HG02884 (cell line): ENCODE data around the gene PTPRK.

Experiments used
- ATAC-seq: cut with Tn5 transposase; IDR thresholded peaks from one replicate; pipeline ENCODE4 v1.9.1; 2021; ENCODE audit warnings: mild to moderate bottlenecking, moderate library complexity; ENCODE audit not compliant: unreplicated experiment

Gene PTPRK

DNA sequence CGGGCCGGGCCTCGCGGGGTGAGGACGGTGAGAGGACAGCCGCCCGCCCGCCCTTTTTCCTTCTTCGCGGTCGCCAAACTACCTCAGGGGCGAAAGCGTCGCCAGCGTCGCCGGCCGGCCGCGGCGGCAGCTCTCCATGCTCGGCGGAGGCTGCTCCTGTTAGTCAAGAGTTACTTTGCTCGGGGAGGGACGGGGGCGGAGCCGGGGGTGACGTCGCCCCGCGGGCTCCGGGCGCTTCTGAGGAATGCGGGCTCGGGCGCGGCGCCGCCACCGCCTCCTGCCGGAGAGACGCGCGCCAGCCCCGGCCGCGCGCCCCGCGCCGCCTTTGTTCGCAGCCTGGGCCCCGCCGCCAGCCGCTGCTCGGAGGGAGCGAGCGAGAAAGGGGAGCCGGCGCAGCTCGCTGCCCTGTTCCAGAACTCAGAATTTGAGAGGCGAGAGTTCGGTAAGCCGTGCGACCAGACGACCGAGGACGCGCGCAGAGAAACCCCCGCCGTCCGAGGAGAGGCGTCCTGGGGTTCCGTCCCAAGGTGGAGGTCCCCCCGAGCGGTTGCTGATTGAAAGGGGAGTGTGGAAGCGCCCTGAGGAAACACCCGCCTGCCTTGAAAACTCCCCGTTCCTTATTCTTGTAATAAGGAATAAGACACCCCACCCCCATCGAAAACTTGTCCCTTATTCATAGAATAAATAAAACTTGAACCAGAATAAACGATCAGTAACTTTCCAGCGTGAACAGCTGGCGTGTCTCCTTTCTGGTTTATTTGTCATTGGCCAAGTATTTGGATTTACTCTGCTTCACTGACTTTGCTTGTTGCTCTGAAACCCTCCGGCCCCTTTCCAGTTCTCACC is at the start of gene PTPRK:
Gene PTPRK, minus strand, starts transcription at position 164 of the 846 bp plus-strand sequence. CDS start 241 bp downstream, outside the sequence.
- ATAC-seq, result peak; percentile 89

DNA sequence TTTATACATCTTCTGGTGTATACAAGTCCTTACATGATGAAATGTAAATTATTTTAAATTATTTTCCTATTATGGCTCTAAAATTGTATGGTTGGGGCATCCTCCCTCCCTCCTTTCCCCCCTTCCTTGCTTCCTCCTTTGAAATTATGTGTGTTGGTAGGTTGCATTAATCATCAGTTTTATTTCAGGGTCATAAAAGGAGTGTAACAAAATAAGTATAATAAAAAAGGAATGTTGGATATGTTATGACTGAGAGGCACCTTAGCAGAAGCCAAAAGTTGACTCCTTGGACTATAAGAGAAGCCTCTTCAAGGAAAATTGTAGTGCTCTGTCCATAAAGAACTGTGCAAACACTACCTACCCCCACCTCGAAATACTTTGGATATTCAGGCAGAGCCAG is 46.6 kb upstream of the PTPRK start:
- ATAC-seq, result no peak

DNA sequence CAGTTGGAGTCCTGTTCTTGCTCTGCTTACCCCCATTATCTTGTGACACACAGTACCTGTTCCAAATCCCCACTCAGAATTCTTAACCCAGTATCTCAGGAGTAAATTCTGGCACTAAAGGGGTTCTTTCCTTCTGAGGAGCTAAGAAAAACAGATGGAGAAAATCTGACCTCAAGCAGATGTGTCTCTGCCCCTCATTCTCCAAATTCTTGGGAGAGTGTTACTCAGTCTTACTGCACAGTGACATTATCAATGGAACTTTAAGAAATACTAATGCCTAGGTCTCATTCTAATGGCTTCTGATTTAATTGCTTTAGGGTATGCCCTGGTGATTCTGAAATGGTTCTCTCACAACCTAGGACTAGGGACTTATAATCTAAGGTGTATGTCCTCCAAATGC is 40.6 kb upstream of the PTPRK start:
- ATAC-seq, result no peak

DNA sequence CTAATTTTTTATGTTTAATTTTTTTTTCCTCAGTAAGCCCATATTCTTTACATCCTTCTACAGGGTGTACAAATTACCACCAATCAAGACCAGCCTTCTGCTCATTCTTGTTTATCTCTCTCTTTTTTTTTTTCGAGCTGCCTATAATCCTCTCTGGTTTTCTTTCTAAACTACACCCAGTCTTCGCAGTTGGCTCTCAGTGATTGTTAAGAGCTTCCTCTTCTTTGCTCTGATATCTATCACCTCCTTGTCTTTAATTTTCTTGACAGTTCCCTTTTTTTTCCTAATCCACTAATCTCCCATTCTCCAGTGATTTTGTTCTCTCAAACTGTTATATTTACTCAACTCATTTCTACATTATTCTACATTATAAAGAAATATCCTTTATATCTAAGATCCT is 38.5 kb upstream of the PTPRK start:
- no peak for ATAC-seq

DNA sequence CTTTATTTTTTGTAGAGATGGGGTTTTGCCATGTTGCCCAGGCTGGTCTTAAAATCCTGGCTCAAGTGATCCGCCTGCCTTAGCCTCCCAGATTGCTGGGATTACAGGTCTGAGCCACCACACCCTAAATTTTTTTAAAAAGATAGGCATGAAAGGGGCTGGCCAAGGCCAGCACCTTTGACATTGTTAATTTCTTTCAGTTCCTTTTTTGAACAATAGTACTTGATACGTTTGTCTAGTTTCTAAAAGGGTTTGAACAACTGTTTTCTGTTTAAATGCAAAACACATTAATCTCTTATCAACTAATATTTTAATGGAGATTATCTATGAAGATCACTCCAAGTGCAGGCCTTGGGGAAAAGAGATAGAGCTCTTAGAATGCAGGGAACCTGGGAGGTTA is 37.6 kb upstream of the PTPRK start:
- no peak for ATAC-seq

DNA sequence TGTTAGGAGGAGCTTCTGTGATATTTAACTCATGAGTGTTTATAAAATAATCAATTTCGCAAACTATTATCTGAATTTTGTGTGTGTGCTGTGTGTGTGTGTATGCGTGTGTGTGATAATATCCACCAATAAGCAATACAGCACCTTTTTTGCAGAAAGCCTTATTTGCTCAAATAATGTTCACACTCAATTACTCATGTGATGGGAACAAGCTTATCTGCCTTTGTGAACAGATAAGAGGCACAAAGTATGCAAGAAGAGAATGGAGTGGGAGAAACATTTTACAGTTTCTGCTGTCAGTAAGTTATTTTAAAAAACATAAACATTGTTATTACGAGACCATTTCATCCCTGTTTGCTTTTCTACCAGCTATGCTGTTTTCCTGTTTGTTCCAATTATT is 36.7 kb upstream of the PTPRK start:
- no peak for ATAC-seq

DNA sequence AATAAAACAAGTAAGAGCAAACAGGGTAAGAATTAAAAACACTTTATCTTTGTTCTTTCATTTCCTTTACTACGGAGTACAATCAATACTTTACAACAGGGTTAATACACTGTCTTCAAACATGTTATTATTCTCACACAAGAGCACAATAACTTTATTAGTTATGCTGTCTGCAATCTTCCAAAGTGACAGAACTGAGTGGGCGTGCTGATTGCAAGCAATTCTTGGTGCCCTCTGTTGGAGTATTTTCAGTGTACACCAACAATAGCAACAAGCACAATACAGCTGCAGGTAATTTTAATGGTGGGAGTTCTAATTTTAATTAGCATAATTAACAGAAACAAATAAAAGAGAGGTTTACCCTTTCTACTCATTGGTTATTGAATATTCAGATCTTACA is 33.9 kb upstream of the PTPRK start:
- ATAC-seq, result no peak

DNA sequence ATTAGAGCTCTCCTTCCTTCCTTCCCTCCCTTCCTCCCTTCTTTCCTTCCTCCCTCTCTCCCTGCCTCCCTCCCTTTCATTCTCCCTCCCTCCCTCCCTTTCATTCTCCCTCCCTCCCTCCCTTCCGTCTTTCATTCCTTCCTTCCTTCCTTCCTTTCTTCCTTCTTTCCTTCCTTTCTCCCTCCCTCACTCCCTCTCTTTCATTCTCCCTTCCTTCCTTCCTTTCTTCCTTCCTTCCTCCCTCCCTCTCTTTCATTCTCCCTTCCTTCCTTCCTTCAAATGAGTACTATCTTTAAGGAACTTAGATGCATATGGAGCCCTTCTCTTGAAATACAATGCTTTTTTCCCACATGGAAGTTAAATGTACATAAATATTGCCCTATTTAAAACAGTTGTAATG is 20.9 kb upstream of the PTPRK start:
- no peak for ATAC-seq

DNA sequence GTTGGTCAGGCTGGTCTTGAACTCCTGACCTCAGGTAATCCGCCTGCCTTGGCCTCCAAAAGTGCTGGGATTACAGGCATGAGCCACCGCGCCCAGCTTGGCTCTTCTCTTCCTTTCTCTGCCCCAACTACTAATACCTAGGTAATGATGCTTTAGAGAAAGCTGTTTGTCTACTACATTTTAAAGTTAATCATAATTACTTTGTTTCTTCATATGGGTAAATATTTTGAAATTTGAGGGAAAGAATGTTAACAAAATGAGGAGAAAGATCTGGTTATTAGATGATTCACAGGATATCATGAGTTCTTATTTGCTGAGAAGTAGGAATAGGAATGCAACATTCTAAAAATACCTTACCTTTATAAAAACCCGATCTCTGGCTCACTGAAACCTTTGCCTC is 18.4 kb upstream of the PTPRK start:
- no peak for ATAC-seq

DNA sequence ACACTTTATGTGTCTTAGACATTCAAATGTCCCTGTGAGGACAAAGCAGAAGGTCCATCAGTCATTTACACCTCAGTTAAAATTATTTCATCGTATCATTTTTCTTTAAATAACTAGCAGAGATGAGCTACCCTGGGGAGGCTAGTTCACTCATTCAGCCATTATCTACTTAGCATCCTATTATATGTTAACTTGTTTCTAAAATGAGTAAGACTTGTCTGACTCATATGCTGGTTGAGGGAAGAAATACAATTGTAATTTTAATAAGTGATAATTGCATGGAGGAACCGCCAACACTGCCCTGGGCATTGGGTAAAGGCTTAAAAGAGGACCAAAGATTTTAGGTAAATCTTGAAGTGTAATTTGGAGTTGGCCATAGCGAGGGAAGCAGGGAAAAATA is 12.4 kb upstream of the PTPRK start:
- ATAC-seq, result no peak

DNA sequence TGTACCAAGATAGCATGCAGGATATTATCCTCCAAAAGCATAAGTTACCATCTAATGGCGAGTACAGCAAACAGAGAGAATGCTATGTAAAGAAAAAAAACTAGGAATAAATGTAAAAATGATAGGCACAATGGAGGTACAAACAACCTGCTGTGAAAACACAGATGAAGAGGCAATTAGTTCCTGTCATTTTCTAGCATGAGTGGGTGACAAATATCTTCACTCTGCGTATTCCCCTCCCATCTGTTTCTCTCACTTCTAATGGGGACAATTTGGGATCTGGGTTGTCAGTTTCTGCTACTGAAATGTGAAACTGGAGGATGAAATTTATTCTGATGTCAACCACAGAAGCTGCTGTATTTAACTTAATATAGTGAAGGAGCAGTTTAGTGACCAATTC is 11.7 kb upstream of the PTPRK start:
- no peak for ATAC-seq

DNA sequence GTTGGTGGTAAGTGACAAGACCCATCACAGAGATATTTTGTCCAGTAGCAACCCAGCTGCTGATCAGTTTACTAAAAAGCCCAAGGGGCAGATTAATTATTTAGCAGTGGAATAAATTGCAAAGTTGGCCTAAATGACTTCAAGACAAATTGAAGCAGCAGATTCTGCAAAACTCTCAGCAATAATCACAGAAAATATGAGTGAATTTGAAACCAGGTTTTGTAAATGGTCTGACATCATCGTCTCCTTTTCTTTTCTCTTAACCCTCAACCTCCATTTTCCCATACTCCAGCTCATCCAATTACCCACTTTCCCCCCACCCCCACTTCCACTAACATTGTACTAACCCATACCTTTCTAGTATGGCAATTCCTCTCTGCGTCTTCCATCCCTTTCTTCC is 11.3 kb upstream of the PTPRK start:
- no peak for ATAC-seq

DNA sequence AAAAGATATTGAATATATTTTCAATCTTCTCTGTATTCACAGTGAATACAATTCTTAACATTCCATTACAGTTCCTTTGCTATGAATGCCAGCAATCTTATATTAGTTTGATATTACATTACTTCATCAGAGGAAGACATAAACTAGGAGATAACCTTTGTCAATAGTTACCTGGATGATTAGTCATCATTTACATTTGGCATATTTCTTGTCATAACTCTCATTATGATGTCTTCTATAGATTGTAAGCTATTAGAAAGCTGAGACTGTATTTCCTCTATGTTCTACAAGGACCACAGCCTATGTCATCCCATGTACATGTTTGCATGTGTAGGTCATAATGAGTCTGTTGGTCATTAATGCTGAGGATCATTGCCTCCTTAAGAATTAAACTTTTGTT is 7.8 kb upstream of the PTPRK start:
- no peak for ATAC-seq

DNA sequence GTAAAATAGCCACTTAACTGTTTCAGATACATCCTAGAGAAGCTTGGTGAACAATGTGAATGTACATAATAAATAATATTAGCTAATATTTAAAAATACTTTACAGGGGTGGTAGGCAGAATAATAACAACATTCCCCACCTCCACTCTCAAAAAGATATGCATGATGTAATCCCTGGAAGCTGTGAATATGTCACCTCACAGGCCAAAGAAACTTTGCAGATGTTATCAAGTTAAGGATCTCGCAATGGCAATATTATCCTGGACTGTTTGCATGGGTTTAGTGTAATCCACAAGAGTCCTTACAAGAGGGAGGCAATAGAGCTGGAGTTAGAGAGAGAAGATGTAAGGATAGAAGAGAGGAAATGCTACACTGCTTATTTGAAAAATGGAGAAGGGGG is 7.0 kb upstream of the PTPRK start:
- ATAC-seq, result no peak

DNA sequence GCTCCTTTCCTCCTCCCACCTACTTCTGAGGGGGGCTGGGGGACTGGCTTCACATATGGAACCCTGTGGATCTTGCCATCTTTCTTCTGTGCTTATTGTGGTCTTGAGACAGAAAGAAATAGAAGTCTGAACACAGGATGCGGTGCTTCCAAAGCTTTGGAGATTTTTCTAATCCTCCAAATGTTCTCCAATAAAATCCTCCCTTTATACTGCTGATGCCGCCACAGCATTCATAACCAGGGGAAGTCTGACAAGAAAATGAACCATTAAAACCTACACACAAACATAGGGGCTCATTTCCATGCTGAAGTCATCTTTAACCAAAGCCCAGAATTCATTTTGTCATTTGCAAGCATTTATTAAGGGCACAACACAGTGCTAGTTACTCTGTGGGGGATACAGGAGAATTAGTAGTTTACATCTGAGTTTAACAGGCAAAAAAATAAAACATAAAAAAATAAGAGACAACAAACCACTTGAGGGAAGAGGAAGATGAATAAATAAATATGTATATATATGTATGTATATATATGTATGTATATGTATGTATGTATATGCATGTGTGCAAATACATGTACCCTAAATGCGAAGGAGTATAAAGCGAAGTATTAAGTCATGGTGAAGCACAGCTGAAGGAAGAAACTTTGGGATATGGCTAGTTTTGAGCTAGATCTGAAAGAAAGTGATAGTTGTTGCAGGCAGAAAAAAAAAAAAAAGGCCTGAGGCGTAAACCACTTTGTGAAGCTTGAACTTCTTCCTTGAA is 5.9 kb upstream of the PTPRK start:
- no peak for ATAC-seq

DNA sequence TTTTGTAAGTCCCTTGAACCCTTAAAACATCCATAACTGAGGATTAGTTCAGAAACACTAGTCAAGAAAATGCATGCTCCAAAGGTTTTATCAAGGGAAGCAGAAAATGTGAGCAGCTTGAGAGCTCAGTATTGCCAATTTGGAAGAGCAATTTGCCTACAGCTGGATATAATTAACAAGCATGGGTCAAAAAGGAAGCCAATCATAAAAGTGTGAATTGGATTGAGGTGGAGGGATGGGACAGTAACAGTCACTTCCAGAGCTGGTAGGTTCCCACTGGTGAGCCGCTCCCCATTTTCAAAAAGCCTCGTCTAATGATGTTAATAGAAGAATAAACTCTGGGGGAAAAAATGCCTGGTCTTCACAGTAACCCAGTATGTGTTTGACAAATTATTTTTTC is 5.0 kb upstream of the PTPRK start:
- ATAC-seq, result no peak

DNA sequence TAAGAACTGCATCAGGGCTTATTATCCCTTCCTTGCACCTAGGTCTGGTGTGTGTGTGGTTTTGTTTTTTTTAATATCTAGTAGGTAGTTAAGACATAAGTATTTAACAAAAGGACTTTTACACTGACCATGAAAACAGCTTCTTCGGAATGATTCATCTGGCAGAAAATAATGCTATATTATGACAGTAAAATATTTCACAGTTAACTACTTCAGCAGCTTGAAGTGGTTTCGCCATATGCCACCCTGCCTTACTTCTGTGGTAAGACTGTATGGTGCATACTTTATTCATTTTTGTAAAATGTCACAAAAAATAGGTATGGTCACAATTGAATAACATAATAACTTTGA is 858 bp upstream of the PTPRK start:
- ATAC-seq, result no peak

DNA sequence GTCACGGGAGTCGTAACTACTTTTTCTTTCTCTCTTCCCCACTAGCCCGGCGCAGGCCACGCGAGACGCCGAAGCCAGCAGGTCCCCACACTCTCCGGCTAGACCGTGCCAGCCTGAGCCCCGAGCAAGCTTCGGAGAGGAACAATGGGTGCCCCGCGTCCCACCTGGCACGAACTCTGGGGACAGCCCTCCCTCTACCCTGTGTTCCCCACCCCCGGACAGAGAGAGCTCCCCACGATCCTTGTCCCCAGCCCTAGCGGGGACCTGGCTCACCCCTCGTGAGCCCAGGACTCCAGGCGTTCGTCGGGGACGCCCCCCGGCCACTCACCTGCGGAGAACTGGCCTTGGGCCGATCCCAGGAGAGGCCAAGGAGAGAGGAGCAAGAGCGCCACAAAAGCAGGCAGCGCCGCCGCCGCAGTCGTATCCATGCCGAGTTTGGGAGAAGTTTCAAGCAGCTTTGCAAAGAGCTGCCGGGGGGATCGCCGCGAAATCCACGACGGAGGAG is 416 bp downstream of the PTPRK start:
- ATAC-seq, result peak; percentile 22

DNA sequence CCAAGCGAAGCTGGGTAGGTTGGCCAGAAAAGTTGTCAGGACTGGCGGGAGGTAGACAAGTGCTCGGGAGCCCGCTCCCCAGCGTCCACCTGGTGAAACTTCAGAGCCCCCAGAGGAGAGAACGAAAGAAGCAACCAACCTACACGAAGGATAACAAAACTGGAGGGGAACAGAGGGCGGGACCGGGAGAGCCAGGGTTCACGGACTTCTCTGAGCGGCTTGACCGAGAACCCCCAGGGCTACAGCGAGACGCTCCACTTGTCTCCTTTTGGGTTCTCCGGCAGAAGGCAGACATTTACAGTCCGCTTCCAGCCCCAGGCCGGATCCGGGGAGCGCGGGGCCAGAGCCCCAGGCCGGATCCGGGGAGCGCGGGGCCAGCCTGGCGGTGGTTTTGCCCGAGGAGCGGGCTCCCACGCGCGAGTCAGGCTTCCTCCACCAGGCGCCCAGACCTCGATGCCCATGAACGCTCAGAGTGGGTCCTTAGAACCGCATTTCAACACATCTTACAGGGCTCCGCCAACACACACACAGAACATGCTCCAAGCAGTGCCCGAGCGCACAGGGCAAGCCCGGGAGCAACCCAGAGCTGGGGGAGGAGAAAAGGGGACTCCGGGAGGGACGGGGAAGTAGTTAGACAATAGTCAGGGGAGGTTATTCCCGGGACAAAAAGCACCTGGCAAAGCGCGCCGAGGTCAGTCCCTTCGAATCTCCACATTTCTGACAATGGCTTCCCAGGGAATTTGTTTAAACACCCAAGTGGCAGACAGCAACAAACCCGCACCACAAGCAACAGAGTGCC is 1.1 kb downstream of the PTPRK start:
- no peak for ATAC-seq

DNA sequence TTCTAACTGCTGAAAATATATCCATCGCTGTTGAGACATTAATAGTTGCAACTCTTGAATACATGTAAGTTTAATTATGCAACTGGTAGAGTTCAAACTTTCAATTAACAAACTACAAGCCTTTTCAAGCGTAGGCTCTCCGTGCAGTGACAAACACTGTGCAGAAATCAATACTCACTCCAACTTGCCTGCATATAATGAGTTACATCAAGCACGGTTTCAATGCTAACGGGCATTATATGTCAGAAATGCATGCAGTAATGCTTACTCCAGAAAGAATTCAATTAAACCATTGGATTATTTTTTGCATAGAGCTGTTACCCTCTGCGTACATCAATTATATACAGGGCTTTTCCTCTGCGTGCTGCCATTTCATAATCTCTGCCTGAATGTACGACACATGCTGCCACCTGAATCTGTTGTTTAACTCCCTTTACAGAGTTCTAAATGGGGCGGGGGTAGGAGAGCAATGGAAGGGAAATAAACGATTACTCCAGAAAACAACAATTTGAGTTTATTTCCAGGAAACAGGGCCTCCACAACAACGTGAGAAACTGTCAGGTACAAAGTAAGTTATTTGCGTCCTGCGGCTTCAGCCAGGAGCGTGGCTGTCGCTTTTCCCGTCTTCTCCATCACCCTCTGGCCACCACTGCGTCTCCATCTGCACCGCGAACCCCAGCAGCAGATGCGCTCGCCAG is 1.8 kb downstream of the PTPRK start:
- ATAC-seq, result no peak

DNA sequence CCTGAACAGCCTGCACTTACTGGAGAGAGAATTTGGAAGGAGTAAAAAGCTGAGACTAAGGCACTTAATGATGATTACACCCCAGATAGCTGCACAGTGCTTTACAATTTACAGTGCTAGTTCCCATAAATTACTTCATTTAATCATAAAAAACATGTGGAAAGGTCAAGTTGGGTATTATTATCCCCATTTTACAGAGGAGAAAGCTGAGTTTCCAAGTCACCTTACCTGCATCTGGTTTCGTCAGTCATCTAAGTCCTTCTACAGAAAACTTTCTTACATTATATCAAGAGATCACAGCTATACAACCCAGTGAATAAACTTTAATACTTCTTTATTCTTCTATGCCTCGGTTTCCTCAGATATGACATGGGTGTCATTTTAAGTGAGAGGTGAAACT is 3.3 kb downstream of the PTPRK start:
- no peak for ATAC-seq
